ENCODE results near the gene RIBC1. TPM values are rescaled to one million over a fixed set of nuclear protein-coding genes. Genes with fewer than 3 reads are reported as not detected.

Gene RIBC1
- total and polyA plus RNA-seq, 2 experiments from 2014 or later: 0.45 to 0.55 TPM

- peaks cover 6% of the 10 kb centered on the region; the same call in 1 of the 2 replicates for H3K4me1 ChIP-seq (ENCODE audit: insufficient read depth)
- no peak for DNase-seq (ENCODE audit: low spot score)
- no peak for TF ChIP-seq CREB1 (CRISPR knock-in tag; IDR thresholded peaks at IDR 0.05; ENCODE audit: low read depth)
- TF ChIP-seq ETS1 (IDR thresholded peaks at IDR 0.05): no peak
- TF ChIP-seq ZNF331 (CRISPR knock-in tag; IDR thresholded peaks at IDR 0.05; ENCODE audit: low read depth): no peak
- TF ChIP-seq EZH2 (IDR thresholded peaks at IDR 0.05; ENCODE audit: low read depth, unreplicated experiment): no peak
- TF ChIP-seq JUNB (IDR thresholded peaks at IDR 0.05; ENCODE audit: unreplicated experiment): no peak
- no peak for TF ChIP-seq NANOG (IDR thresholded peaks at IDR 0.05; ENCODE audit: borderline replicate concordance)
- no peak for TF ChIP-seq ZNF462 (CRISPR knock-in tag; IDR thresholded peaks at IDR 0.05)
- TF ChIP-seq REST (IDR thresholded peaks at IDR 0.05; ENCODE audit: unreplicated experiment): no peak
- TF ChIP-seq ZNF114 (CRISPR knock-in tag; IDR thresholded peaks at IDR 0.05): no peak
- TF ChIP-seq EZH2phosphoT487 (IDR thresholded peaks at IDR 0.05; ENCODE audit: unreplicated experiment): no peak
- no peak for TF ChIP-seq POLR2AphosphoS5 (IDR thresholded peaks at IDR 0.05; ENCODE audit: low read depth)
- no peak for TF ChIP-seq CTCF (conservative IDR thresholded peaks at IDR 0.05; ENCODE audit: low read depth in 2 of 2)
- TF ChIP-seq STAT1 (IDR thresholded peaks at IDR 0.05; ENCODE audit: unreplicated experiment): no peak
- no peak overlapping the region for H3K4me3 ChIP-seq
- H3K9me2 ChIP-seq (ENCODE audit: insufficient read depth): no peaks in the 10 kb centered on the region
- H3K4me2 ChIP-seq: no peak overlapping the region
- H3K27ac Mint-ChIP-seq: no peak overlapping the region
- H2AFZ ChIP-seq: no peak overlapping the region
- peaks cover 21% of the 10 kb centered on the region for H3K27me3 ChIP-seq (ENCODE audit: insufficient read depth)
- H3K36me3 ChIP-seq (ENCODE audit: insufficient read depth): no peaks in the 10 kb centered on the region
- H3K79me2 ChIP-seq (replicated peaks; ENCODE audit: insufficient read depth): no peaks in the 10 kb centered on the region
- H3K4me1 Mint-ChIP-seq: peaks cover 9% of the 10 kb centered on the region
- H3K36me3 Mint-ChIP-seq (ENCODE audit: low read depth): no peaks in the 10 kb centered on the region
- H3K27ac ChIP-seq (ENCODE audit: low read depth): no peak overlapping the region
- peaks cover 8% of the 10 kb centered on the region for H3K27me3 Mint-ChIP-seq (ENCODE audit: insufficient read depth, low read depth, poor library complexity)
- no peaks in the 10 kb centered on the region for H3F3A ChIP-seq (replicated peaks; ENCODE audit: low read depth)
- no peaks in the 10 kb centered on the region for H4K20me1 ChIP-seq (replicated peaks; ENCODE audit: insufficient read depth)
- no peak overlapping the region for H3K4me3 Mint-ChIP-seq
- H3K9me3 Mint-ChIP-seq: no peaks in the 10 kb centered on the region
- ATAC-seq: no peak
Measured at GRCh38 chrX:53438832-53439230, 16.2 kb downstream of the RIBC1 start.

Measured in GM23338 (cell line).